ENCODE results near the gene SH3TC2.

- TF ChIP-seq CTCF (IDR thresholded peaks at IDR 0.05): no peak
- TF ChIP-seq POLR2A (IDR thresholded peaks at IDR 0.05): no peak
Observed at GRCh38 chr5:149001162-149001561, 61.7 kb downstream of the SH3TC2 start.
